NCI-H1417 (cell line): ENCODE measurements around the gene HAUS5.

Source experiments
- DNase-seq, 3 experiments: peaks; one replicate each; lab custom pipeline; 2025; lab: John Stamatoyannopoulos, UW

The HAUS5 gene

GRCh38 chr19:35673121-35673804 is 60.7 kb downstream of the HAUS5 start:
- DNase-seq, result peak in 2 of 3 experiments; percentile 27 to 37
